Testis (tissue), 3 donors: ENCODE results near the gene ATP2B3. TPM values are rescaled to one million over a fixed set of nuclear protein-coding genes. Genes with fewer than 3 reads are reported as not detected.

Experiments
- DNase-seq: peaks from one replicate; pipeline ENCODE4 v3.0.0-alpha.2; 2019
- H3K27ac ChIP-seq, 2 donors: fragments of 200-600 bp; sonication (generic); one replicate each; pipeline ENCODE4 v1.5.1; 2019
- H3K27me3 ChIP-seq: fragments of 200-600 bp; sonication (generic); one replicate; pipeline ENCODE4 v1.5.1; 2019
- H3K36me3 ChIP-seq: fragments of 200-600 bp; sonication (generic); one replicate; pipeline ENCODE4 v1.5.1; 2017; ENCODE audit warnings: low read depth; ENCODE audit errors: missing control alignments
- H3K4me1 ChIP-seq: fragments of 200-600 bp; sonication (generic); one replicate; pipeline ENCODE4 v1.5.1; 2019
- H3K4me3 ChIP-seq, 2 donors: fragments of 200-600 bp; sonication (generic); one replicate each; pipeline ENCODE4 v1.5.1; 2017 to 2019
- H3K9me3 ChIP-seq: fragments of 200-600 bp; sonication (generic); one replicate; pipeline ENCODE4 v1.5.1; 2017
- POLR2A ChIP-seq: fragments of 450-650 bp; IDR thresholded peaks from one replicate; pipeline ENCODE4 v1.6.1; 2017; ENCODE audit warnings: antibody characterized with exemption, mild to moderate bottlenecking, moderate library complexity
- WGBS, 2 donors: methylation state at CpG; one replicate each; pipeline ENCODE4 v1.1.5; 2018; 5-methylcytosine and 5-hydroxymethylcytosine counted together
- intact Hi-C: fragments of 100-400 bp; cut with DNase I; formaldehyde crosslinking; loops from one replicate; pipeline ENCODE4 v1.15.1; 2023; ENCODE audit warnings: low total_unique reads
- polyA plus RNA-seq: library from polyadenylated mRNA; stranded (reverse); fragments of 350-450 nt; fragmentation: Illumina TruSeq; extraction: RNeasy Lipid Tissue Mini Kit (QIAGEN cat#74804); gene quantifications from one replicate; pipeline ENCODE4 v1.2.3, GENCODE V29; 2014; ENCODE audit warnings: low read depth, low replicate concordance; ENCODE audit not compliant: insufficient read depth
- total RNA-seq, 2 donors: library from RNA; depleted of rRNA; stranded (reverse); fragments of >200 nt; gene quantifications; one replicate each; pipeline ENCODE4 v1.2.3, GENCODE V29; 2016
- TF ChIP-seq, protein P1 (sequence below), 3 experiments: fragments of 450-650 bp in 2 of 3; fragments of 200-600 bp in 1 of 3; sonication (generic) in 1 of 3; IDR thresholded peaks; one replicate each; pipeline ENCODE4 v1.5.1; 2016 to 2019; ENCODE audit warnings: antibody characterized with exemption in 3 of 3, mild to moderate bottlenecking in 2 of 3, moderate library complexity in 1 of 3

Gene ATP2B3
- total and polyA plus RNA-seq, 3 donors from 2014 or later = 0.16 to 1.2 (median 0.73) TPM

DNA sequence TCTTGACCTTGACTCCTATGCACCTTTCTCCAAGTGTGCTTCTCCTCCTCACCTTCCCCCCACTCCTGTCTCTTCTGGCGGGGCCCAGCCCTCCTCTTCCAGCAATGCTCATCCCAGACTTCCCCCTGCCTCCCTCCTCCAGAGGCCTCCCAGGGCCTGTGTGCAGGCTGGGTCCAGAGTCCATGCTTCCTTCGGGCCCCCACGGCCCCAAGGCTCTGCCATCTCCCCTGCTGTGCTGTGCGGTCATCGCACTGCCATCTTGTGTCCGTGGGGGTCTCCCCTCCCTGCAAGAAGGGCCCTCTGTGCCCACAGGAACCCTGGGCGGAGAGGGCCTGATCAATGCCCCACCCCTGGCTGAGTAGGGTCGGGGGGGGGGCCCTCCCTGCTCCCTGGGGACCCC is 27.3 kb downstream of the ATP2B3 start:
- H3K27me3 ChIP-seq = no peaks in the 10 kb centered on the region
- 83 to 100% methylated on average over 1 to 6 of the region's 8 CpGs for WGBS, 2 donors
- no peak overlapping the region for H3K27ac ChIP-seq
- no peak for DNase-seq
- intact Hi-C loops = no loop called here
- TF ChIP-seq, protein P1, sequence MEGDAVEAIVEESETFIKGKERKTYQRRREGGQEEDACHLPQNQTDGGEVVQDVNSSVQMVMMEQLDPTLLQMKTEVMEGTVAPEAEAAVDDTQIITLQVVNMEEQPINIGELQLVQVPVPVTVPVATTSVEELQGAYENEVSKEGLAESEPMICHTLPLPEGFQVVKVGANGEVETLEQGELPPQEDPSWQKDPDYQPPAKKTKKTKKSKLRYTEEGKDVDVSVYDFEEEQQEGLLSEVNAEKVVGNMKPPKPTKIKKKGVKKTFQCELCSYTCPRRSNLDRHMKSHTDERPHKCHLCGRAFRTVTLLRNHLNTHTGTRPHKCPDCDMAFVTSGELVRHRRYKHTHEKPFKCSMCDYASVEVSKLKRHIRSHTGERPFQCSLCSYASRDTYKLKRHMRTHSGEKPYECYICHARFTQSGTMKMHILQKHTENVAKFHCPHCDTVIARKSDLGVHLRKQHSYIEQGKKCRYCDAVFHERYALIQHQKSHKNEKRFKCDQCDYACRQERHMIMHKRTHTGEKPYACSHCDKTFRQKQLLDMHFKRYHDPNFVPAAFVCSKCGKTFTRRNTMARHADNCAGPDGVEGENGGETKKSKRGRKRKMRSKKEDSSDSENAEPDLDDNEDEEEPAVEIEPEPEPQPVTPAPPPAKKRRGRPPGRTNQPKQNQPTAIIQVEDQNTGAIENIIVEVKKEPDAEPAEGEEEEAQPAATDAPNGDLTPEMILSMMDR (IDR thresholded peaks at IDR 0.05) = no peak
- no peak for TF ChIP-seq POLR2A
- H3K4me1 ChIP-seq = no peaks in the 10 kb centered on the region
- H3K9me3 ChIP-seq = no peaks in the 10 kb centered on the region
- H3K36me3 ChIP-seq = no peaks in the 10 kb centered on the region
- no peak overlapping the region for H3K4me3 ChIP-seq

DNA sequence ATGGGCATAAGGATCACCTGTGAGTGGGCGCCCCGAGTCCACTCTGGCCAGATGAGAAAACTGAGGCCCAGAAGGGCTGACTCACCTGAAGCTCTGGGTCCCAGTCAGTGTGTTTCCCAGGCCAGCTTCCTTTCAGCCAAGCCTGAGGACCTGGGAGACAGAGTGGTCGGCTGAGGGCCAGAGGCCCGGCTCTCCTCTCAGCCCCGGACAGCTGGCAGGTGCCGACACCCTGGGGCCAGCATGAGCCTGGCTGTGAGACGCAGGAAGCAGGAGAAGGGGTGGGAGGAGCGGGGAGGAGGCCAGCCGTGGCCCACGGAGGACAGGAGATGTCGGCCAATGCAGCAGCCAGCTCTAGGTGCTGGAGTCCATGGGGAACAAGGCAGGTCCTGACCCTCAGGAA is 28.9 kb downstream of the ATP2B3 start:
- Histone ChIP-seq H3K4me1 (no peaks in the 10 kb centered on the region), H3K27me3 (no peaks in the 10 kb centered on the region), H3K9me3 (no peaks in the 10 kb centered on the region), H3K4me3 (no peak overlapping the region), H3K36me3 (no peaks in the 10 kb centered on the region), H3K27ac (no peak overlapping the region)
- TF ChIP-seq POLR2A = no peak
- TF ChIP-seq, protein P1 (IDR thresholded peaks at IDR 0.05) = no peak
- WGBS, 2 donors = 83% methylated on average over 4 of the region's 11 CpGs; no CpG with 5 or more reads in 1 of the 2 donors
- intact Hi-C loops = no loop called here
- no peak for DNase-seq

DNA sequence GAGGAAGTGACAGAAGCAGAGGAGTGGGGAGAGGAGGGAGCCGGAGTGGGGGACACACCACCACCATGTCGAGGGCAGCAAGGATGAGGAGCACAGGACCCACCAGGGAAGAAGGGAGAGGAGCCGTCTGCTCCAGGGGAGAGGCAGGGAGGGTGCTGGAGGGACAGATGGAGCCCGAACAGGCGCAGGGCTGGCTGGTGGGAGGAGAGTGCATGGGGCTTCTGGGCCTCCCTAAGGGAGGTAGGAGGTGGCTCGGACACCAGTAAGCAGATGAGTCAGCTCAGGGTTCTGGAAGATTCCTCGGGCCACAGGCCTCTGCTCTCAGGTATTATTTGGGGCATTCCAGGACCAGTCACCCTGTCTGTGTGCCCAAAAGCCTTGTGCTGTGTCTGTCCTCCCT is 29.8 kb downstream of the ATP2B3 start:
- TF ChIP-seq, protein P1 (IDR thresholded peaks at IDR 0.05) = no peak
- no peak for TF ChIP-seq POLR2A
- WGBS, 2 donors = 74 to 81% methylated on average over 6 to 7 of the region's 7 CpGs
- intact Hi-C loops = no loop called here

DNA sequence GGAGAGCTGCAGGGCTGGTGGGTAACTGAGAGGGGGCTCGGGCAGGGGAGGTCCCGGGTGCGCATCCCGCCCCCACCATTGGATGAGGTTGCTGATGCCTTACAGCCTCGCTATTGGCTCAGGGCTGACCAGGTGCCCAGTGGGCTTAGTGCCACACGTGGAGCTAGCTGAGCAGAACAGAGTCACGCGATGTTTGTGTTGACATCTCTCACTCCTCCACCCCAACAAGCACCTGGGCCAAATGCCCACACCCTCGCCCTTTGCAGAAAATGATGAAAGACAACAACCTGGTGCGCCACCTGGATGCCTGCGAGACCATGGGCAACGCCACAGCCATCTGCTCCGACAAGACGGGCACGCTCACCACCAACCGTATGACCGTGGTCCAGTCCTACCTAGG is 31.8 kb downstream of the ATP2B3 start:
- intact Hi-C loops = no loop called here
- Histone ChIP-seq H3K27me3 (no peaks in the 10 kb centered on the region), H3K36me3 (no peaks in the 10 kb centered on the region), H3K4me3 (no peak overlapping the region), H3K9me3 (no peaks in the 10 kb centered on the region), H3K27ac (no peak overlapping the region), H3K4me1 (no peaks in the 10 kb centered on the region)
- WGBS, 2 donors = 95% methylated on average over 17 of the region's 17 CpGs; no CpG with 5 or more reads in 1 of the 2 donors
- DNase-seq = no peak
- TF ChIP-seq POLR2A = no peak
- TF ChIP-seq, protein P1 (IDR thresholded peaks at IDR 0.05) = no peak

More for the DNA sequence above, 29.8 kb downstream of the ATP2B3 start:
- no peak for DNase-seq
- H3K27ac ChIP-seq = no peak overlapping the region
- no peaks in the 10 kb centered on the region for H3K4me1 ChIP-seq
- H3K36me3 ChIP-seq = no peaks in the 10 kb centered on the region
- H3K9me3 ChIP-seq = no peaks in the 10 kb centered on the region
- H3K27me3 ChIP-seq = no peaks in the 10 kb centered on the region
- H3K4me3 ChIP-seq = no peak overlapping the region

DNA sequence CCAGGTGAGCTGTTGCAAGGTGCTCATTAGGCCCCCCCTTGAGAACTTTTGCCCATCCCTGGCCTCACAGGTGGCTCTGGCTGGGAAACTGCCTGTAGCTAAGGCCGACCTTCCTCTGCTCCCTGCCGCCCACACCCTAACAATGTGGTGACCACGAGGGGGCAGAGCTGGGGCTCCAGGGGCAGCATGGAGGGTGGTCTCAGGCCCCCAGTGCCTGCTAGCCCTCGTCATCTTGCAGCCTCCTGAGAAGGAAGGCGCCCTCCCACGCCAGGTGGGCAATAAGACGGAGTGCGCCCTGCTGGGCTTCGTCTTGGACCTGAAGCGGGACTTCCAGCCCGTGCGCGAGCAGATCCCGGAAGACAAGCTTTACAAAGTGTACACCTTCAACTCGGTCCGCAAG is 32.4 kb downstream of the ATP2B3 start:
- no peak for DNase-seq
- Histone ChIP-seq H3K27ac (no peak overlapping the region), H3K27me3 (no peaks in the 10 kb centered on the region), H3K36me3 (no peaks in the 10 kb centered on the region), H3K4me1 (no peaks in the 10 kb centered on the region), H3K4me3 (no peak overlapping the region), H3K9me3 (no peaks in the 10 kb centered on the region)
- WGBS, 2 donors = 93% methylated on average over 3 to 16 of the region's 16 CpGs
- no peak for TF ChIP-seq POLR2A
- intact Hi-C loops = no loop called here
